Measurements from ENCODE around the gene PTPRM.

DNA sequence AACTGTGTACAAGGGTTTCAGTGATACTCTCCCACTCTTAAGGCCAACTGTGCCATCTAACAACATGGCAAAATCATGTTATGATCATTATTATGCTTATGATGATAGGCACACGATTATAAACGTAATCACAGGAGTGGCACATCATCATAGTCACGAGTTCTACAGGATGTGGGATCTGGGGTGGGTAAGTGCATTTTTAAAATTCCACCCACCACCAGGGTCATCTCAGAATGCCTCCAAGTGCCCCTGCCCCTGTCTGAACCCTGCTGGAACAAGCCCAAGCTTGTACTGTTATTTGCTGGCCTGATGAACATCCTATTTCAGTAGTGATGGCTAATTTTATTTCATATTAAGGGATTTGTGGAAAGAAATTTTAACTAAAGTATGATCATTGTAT lies 117.8 kb downstream of the PTPRM start:
- TF ChIP-seq CTCF (IDR thresholded peaks at IDR 0.05), result no peak
- no peak for TF ChIP-seq POLR2AphosphoS5 (IDR thresholded peaks at IDR 0.05)
- TF ChIP-seq EP300 (IDR thresholded peaks at IDR 0.05), result no peak
- TF ChIP-seq POLR2A (IDR thresholded peaks at IDR 0.05; ENCODE audit: low read depth), result no peak

Measured in esophagus muscularis mucosa (tissue), 4 donors.